Neural progenitor cell (in vitro differentiated cells): ENCODE results near the gene HECTD2.
A peak's percentile ranks its signal among the peaks of the same experiment; 100 is the strongest.

Source experiments
- EZH2 ChIP-seq: fragments of 200-600 bp; sonication (generic); IDR thresholded peaks from 2 replicates; pipeline ENCODE4 v1.6.1; 2017; ENCODE audit warnings: antibody characterized with exemption, mild to moderate bottlenecking, moderate library complexity
- EZH2phosphoT487 ChIP-seq: fragments of 200-600 bp; sonication (generic); IDR thresholded peaks from 2 replicates; pipeline ENCODE4 v1.6.1; 2017; ENCODE audit warnings: antibody characterized with exemption
- TF ChIP-seq, protein P1 (sequence below): fragments of 200-600 bp; sonication (generic); IDR thresholded peaks from 2 replicates; pipeline ENCODE4 v1.5.1; 2017; ENCODE audit warnings: antibody characterized with exemption, mild to moderate bottlenecking

GRCh38 chr10:91493313-91493712, 83.2 kb downstream of the HECTD2 start:
- TF ChIP-seq, protein P1, sequence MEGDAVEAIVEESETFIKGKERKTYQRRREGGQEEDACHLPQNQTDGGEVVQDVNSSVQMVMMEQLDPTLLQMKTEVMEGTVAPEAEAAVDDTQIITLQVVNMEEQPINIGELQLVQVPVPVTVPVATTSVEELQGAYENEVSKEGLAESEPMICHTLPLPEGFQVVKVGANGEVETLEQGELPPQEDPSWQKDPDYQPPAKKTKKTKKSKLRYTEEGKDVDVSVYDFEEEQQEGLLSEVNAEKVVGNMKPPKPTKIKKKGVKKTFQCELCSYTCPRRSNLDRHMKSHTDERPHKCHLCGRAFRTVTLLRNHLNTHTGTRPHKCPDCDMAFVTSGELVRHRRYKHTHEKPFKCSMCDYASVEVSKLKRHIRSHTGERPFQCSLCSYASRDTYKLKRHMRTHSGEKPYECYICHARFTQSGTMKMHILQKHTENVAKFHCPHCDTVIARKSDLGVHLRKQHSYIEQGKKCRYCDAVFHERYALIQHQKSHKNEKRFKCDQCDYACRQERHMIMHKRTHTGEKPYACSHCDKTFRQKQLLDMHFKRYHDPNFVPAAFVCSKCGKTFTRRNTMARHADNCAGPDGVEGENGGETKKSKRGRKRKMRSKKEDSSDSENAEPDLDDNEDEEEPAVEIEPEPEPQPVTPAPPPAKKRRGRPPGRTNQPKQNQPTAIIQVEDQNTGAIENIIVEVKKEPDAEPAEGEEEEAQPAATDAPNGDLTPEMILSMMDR = peak; percentile 41
- TF ChIP-seq EZH2 (no peak), EZH2phosphoT487 (no peak)
